Skeletal muscle cell (primary cell): ENCODE data around the gene AGO1.

Experiments used
- DNase-seq: peaks from one replicate; pipeline ENCODE4 v3.0.0-alpha.2; 2010; ENCODE audit warnings: low read depth
- H3K4me3 ChIP-seq: 2 replicates; pipeline ENCODE4 v1.5.1; 2011; ENCODE audit warnings: low read depth, mild to moderate bottlenecking, control low read depth, low read length, moderate library complexity

AGO1 gene

DNA sequence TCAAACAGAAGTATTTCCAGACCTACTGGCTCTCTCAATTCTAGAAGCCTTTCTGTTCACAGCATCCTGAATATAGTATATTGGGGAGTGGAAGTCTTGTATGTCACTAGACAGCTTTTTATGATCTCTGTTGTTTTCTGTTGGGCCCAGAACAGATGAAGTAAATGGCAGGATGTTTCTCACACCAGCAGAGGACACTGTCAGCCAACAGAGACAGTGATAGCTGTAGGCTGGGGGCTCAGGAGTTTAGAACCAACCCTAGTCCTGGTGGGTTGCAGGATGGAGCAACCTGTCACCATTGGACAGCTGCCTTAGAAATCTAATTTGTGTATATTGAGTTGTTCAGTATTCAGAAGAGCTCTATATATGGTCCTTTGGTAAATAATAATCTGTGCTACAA, 16.9 kb downstream of the AGO1 start:
- no peak overlapping the region for H3K4me3 ChIP-seq
- DNase-seq: no peak

DNA sequence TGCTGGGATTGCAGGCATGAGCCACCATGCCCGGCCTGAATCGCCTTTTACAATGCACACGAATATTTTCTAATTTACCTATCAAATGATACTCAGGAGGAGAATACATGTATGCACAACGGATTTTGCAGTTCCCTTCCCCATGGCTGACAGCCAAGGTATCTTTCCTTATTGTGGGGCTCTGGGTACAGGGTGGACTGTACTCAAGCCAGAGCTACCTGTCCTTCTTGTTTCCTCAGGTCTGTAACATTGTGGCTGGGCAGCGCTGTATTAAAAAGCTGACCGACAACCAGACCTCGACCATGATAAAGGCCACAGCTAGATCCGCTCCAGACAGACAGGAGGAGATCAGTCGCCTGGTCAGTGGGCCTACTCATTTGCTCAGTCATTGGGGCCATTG, 18.2 kb downstream of the AGO1 start:
- no peak for DNase-seq
- H3K4me3 ChIP-seq: no peak overlapping the region

DNA sequence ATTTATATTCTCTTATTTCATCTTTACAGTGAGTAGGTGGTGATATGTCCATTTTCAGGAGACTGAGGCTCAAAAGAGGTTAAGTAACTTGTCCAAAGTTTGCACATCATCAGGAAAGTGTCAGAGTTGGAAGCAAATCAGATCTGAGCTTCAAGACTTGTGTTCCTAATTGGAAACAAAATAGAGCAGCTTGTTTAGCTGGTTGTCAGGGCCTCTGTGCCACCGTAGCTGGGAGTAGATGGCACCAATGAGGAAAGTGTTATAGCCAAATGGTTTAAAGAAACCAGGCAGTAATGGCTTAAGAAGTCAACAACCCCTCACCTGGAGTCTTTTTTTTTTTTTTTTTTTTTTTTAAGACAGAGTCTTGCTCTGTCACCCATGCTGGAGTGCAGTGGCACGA, 19.7 kb downstream of the AGO1 start:
- no peak for DNase-seq
- no peak overlapping the region for H3K4me3 ChIP-seq

DNA sequence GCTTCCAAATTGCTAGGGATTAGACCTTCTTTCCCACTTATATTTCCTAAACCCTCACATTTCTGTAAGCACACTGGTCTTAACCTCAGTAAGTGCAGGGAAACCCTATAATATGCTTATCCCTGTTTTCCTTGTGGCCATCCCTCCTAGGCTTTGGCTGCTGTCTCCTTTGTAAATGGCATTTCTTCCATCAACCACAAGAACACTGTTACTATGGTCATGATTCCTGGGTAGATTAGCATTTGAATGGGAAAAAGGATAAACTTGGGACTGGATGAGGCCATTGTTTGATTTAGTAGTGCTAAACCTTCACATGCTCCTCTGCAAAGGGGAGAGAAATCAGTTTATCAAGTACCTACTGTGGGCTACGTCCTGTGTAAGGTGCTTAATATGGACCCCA, 31.7 kb downstream of the AGO1 start:
- DNase-seq: no peak
- no peak overlapping the region for H3K4me3 ChIP-seq

DNA sequence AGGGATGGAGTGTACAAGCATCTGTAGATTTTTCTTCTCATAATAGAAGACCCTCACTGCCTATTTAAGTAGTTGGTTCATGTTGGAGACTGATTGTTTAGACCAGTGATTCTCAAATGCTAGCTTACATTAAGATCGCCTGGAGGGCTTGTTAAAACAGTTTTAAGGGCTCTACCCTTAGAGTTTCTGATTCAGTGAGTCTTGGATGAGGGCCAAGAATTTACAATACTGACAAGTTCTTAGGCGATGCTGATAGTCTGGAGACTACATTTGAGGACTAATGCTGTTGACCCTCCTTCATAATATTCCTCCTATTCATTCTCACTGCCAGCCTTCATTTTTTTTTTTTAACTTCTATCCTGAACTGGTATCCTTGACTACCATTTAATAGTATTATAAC, 32.7 kb downstream of the AGO1 start:
- H3K4me3 ChIP-seq: no peak overlapping the region
- DNase-seq: no peak

DNA sequence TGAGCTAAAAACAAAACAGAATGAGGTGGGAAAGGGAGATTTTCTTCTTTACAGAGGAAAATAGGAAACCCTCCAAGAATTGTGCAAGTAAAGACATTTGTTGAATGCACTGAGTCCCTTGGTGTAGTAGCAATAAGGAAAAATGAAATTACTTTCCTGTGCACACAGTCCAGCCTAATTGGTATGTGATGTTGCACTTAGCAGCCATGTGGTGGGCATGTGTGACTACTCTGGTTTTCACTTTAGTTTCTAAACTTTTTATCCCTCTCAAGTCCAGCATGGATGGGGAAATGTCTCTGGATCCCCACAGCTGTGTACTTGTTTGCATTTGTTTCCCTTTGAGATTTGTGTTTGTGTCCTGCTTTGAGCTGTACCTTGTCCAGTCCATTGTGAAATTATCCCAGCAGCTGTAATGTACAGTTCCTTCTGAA, 40.8 kb downstream of the AGO1 start:
- no peak overlapping the region for H3K4me3 ChIP-seq
- DNase-seq: no peak

DNA sequence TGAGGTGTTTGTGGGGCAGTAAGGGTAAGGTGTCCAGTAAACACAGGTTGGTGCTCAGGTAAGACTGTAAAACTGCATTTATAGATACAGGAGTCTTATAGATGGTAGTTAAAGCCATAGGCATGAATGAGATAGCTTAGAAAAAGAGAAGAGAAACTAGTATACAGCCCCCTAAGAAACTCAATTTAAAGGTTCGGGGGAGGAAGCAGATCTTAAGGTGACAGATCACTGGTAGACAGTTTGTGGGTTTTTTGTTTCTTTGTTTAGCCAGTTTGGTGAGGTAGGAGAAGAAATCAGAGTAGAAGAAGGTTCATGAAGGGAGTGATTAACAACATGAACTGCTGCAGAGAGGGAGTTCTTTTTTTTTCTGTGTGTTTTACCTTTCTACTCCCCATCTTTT, 41.8 kb downstream of the AGO1 start:
- no peak for DNase-seq
- no peak overlapping the region for H3K4me3 ChIP-seq

DNA sequence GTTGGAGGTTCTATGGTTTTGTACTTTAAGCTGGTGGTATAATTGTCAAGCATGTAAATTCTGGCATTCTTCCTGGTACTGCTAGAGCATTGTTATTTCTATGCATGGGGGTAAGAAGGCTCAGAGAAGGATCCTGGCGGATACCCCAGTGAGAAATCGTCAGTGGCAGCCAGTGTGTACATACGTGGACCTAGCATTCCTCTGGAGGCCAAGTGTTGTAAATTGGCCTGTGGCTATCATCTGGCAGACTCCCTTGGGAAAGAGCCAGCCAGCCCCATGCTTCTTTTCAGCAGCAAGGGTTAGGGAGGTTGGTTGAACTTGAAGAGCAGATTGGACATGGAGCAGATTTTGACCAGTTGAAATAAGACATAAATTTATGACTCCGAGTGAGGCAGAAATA, 42.7 kb downstream of the AGO1 start:
- DNase-seq: peak; percentile 22
- H3K4me3 ChIP-seq: no peak overlapping the region

DNA sequence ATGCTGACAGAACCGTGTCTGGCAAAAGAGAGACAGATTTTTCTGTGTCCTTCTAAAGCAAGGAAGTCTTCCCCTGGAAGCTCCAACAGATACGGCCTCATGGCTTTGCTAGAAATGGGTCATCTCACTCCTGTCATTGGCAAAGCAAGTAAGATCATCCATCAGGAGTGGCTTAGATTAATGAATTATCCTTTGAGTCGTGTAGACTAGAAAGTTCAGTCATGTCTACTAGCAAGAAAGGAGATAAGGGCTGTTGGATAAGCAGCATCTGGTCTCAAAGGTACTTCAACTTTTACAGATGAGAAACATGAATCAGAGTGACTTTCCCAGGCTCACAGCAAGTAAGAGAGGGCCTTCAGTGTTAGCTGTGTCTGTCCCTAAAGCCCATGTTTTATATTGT, 44.5 kb downstream of the AGO1 start:
- no peak for DNase-seq

DNA sequence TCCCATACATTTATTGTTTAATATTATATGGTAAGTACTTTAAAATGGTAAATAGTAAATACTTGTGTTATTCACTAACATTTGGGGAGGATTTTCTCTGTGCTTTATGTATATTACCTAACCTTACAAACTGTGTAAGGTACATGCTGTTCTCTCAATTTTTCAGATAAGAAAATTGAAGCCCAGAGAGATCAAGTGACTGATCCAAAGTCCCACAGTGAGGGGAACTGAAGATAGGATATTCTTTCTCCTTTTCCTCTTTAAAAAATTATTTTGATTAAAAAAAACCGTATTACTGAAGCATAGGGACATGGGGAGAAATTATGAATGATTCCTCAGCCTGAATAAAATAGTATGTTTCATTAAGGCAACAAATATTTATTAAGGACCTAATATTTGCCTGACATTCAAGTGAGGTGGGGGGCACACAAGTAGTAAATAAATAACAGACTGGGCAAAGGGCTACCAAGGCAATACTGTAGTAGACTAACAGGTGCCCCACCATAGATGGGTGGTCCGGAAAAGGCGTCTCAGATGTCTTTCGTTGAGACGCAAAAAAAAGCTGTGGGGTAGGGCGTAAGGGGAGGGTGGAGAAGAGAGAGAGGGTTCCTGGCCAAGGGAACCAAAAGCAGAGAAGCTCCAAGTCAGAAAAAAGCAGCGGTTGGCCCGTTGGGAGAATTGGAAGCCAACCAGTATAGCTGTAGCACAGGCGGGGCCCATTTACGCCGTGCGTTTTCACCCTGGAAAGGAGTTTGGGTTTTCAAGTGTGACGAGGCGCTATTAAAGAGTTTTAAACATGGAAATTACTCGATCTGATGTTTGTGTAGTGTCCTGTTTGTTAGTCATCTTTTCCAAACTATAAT, 47.0 kb downstream of the AGO1 start:
- no peak for DNase-seq
- H3K4me3 ChIP-seq: peak overlapping the region; percentile 81

More for the DNA sequence above, 44.5 kb downstream of the AGO1 start:
- no peak overlapping the region for H3K4me3 ChIP-seq

DNA sequence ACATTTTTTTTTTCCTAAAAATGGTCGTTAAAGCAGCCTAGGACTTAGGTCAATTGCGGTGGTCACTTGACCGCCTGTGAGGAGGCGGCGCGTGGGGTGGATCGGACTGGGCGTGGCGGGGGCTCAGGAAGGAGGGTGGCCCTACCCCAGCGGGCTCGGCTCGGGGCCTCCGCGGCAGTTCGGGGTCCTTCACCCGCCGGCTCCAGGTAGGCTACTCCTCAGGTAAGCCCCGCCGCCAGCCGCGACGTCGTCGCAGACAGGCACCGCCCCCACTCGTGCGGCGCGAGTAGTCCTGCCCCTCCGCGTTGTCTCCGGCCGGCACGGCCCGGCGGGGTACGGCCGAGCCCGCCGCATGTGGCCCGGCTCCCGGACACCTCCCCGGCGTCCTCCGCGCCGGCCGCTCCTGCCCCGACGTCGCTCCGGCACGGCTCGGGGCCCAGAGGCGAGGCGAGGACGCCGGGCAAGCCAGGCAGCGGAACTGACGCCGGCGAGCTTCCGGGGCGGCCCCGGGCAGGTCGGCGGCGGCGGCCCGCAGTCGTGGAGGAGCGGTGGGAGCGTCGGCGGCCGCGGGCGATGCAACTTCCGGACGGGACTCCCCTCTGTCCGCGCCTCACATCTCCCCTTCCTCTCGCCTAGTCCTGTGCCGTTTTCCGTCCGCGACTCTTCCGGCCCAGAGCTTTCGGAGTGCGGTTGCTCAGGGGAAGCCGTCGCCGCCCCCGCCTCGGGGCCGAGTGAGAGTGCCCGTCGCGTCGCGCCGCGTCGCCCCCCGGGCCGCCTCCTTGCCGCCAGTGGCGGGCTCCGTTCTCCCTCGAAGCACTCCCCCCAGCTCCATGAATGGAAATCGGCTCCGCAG, 47.8 kb downstream of the AGO1 start, which contains the start of gene AGO3:
TSS of gene AGO3 (plus strand) at position 513 of the 853 bp plus-strand sequence. CDS start at position 835, 322 bp downstream.
- peak within 1 kb of the TSS; percentile 81 for H3K4me3 ChIP-seq
- DNase-seq: peak; percentile 32

DNA sequence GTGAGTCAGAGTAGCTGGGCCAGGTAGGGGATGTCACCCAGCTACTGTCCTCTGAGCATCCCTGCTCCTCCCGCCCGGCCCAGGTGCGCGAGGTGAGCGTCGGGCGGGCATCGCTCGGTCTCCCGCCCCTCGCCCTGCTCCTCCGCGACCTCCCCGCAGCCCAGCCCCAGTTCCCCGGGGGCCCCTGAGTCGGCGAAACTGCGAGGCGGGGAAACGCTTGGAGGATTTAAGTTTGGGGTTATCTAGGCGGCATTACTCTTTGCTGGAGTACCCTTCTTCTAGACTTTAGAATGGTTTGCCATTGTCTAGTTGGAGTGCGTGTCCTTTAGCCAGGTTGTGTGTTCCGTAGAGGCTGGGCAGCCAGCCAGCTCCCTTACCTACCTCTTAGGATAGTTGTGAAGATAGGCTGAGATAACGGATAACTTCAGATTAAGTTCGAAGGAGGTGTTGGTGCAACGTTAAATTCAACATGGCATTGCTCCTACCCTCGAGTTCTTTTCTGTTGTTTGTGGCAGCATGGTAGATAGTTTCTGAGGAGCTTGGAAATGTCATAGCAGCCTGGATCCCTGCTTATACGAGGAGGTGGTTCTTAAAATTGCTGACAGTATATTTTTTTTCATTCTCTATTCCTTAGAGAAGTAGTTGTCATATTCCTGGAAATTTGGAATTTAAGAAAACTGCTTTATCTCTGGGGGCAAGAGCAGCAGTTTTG, 48.6 kb downstream of the AGO1 start:
- no peak for DNase-seq
- H3K4me3 ChIP-seq: peak overlapping the region; percentile 81

DNA sequence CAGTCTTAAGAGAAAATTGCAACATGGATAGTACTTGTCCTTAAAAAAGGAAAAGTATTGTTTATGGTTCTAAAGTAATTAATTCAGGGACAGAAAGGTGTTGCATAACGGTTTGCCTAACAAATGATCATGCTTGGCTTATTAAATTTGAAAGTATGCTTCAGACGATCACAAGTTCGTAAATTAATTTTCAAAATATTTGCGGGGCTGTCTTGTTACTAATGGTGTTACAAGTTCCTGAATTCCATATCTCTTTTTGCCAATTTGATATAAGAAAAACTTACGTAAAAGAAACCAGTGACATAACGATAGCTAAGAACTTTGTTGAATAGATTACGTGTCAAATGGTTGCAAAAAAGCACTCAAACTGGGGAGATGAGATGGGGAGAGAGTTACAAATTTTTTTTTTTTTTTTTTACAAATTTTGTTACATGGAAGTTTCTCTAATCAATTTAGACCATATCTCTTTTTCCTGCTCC, 49.2 kb downstream of the AGO1 start:
- no peak for DNase-seq

DNA sequence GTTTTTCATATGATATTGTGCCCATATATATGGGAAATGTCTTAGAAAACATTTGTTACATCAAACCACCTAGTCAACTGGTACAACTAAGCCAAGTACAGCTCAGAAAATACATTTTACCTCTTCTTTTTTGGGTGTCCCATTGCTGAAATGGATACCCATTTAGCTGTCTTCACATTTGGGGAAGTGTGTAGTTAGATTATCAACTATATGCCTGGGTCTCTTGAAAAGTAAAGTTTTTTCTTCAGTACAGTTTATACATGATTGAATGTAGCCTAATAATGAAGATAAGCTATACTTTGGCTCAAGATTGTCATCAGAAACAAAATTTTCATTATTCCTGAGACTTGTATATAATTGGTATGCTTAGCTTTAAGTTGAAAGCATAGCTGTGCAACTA, 49.9 kb downstream of the AGO1 start:
- no peak for DNase-seq
- no peak overlapping the region for H3K4me3 ChIP-seq

More for the DNA sequence above, 49.2 kb downstream of the AGO1 start:
- peak overlapping the region; percentile 81 for H3K4me3 ChIP-seq

DNA sequence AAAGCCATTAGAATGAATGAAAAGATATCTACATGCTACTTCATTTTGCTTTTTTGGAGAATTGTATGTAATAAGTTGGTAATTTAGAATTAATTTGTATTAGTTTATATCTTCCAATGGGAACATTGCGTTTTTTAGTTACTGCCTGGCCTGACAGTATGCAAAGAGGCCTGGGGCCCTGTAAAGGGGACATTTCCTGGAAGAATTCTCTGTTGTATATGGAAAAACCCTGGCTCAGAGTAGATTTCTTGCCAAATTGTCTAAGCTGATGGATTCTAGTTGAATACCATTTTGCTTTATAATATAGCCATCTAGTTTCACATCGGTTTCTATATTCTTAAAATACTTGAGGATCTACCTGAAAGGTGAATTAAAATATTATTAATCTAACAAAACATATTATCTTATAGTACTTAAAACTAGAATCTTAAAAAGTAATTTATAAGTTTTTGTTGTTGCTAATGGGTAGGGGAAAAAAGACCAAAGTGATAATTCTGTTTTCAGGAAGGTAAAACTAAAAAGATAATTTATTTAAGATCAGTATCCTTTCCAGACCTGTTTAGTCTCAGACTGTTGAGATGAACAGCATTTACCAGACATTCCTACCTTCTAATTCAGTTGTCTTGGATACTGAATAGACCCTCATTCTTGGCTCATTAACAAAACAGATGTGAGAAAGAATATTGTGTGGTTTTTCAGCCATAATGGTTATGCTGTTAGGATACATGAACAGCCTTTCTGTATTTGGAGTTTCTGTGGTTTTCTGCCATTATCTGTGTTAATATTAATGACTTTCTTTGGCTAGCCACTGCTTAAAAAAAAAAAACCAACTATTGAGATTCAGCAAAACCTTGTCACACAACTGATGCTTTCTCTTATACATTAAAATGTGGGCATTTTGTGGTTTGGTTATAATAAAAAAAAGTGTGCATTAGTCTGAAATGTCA, 52.7 kb downstream of the AGO1 start:
- H3K4me3 ChIP-seq: no peak overlapping the region
- peak; percentile 33 for DNase-seq

DNA sequence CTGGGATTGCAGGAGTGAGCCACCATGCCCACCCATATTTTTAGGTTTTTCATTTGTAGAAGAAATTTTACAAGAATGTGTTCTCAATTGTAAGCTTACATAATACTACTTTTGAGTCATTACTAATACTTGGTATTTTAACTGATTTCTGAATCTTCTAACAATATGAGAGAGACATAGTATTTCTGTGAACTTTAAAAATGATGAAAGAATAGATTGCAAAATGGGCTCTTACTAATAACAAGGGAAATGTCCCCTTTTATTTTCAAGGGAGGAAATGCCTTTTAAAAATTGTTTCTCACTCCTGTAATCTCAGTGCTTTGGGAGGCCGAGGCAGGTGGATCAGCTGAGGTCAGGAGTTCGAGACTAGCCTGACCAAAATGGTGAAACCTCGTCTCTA, 53.8 kb downstream of the AGO1 start:
- no peak for DNase-seq
- no peak overlapping the region for H3K4me3 ChIP-seq

DNA sequence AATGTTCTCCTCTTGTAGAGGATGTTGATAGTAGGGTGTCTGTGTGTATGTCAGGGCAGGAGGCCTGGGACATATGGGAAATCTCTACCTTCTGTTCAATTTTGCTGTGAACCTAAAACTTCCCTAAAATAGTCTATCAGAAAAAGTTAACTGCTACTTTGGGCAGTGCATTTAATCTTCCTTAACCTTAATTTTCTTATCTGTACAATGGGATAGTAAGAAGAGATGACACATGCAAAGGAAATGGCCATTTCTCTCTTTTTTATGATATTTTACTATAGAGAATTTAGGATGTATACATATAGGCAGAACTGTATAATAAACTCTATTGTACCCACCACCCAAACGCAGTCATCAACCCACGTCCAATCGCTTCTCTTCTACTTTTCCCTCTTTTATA, 56.5 kb downstream of the AGO1 start:
- H3K4me3 ChIP-seq: no peak overlapping the region
- DNase-seq: no peak

DNA sequence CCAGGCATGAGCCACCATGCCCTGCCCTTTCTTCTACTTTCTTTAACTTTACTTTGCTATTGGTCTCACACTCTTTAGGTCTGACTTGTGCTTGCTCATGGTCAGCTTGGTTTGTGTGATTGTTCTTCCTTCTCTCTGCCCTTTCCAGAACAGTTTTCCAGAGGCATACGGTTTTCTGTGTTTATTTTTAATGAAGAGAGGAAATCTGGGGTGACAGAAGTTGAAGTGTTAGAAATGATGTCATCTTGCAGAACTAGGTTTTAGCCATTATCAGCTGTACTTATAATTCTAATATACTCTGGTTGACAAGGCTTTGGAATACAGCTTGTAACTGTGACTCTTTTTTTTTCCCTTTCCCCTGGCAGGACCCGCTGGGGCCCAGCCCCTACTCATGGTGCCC, 62.3 kb downstream of the AGO1 start:
- DNase-seq: no peak
- H3K4me3 ChIP-seq: no peak overlapping the region

DNA sequence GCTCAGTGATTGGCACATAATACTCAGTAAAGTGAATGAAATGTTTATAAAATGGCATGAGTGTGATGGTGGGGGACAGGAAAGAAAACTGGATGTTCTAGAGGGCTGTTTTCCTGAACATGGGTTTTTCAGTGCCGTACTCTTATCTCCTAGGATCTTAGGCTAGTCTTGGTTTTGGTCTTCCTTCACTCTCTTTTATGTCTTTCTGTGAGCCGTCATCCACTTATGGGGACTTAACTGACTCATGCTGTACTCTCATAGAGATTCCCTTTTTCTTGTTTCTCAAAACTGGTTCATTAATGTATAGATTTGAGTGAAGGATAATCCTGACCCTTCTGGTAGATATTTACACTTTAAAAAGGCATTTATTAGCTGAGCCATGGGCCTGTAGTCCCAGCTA, 64.5 kb downstream of the AGO1 start:
- DNase-seq: no peak
- H3K4me3 ChIP-seq: no peak overlapping the region
